ENCODE measurements around the gene ARHGAP15. TPM values are rescaled to one million over a fixed set of nuclear protein-coding genes. Genes with fewer than 3 reads are reported as not detected.

ARHGAP15 gene
- total RNA-seq, 1 donor from 2014 or later: not detected

DNA sequence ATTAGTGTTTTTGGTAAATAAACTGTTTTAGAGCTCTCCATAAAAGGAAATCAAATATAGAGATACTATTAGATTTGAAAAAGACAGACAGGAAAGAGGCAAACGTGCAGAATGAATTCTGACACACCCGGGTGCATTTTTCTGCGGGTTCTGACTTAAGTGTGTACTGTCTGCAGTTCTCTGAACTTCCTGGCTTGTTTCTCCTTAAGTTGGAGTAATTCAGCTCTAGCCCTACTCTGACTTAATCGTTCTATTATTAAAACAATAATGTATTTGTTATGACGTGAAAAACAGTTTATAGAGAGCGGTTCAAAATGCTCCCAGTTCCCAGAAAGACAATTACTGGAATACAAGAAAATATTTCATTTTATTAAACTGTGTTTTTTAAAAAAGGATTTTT is 305.9 kb downstream of the ARHGAP15 start:
- no peak overlapping the region for H3K4me3 ChIP-seq (ENCODE audit: low read depth, low read length)
- no peak for DNase-seq (ENCODE audit: low read depth)
- no peak for TF ChIP-seq CTCF (conservative IDR thresholded peaks at IDR 0.05; ENCODE audit: low read depth, low read length)

- no peak overlapping the region for H3K4me3 ChIP-seq (ENCODE audit: low read depth, low read length)
- peak; percentile 3 for TF ChIP-seq CTCF (conservative IDR thresholded peaks at IDR 0.05; ENCODE audit: low read depth, low read length)
- no peak for DNase-seq (ENCODE audit: low read depth)
Measured at GRCh38 chr2:143436951-143437350, 307.7 kb downstream of the ARHGAP15 start.

DNA sequence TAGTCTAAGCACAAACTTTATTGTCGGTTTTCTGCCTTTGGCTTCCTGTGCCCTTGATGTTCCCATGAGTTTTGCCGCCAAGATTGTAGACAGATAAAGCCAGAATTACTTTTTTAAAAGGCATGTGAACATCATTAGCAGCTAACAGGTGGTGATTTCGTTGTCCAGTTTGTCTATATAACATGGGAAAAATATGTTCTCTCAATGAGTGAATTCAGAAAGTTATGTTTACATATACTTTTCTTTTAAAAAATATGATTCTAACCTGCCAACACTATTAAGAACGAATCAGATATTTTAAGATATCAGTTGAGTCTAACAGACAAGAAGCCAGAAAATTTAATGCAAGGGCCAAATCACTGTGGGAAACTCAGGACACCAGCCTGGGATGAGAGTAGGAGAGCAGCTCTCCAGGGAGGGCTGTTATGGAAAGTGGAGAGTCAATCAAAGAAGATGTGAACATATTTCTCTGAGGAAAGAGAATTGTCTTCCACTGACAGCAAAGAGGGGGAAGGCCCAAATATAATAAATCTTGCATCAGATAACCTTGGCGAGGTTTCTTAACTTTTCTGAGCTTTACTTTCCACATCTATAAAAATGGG is 311.3 kb downstream of the ARHGAP15 start:
- no peak for DNase-seq (ENCODE audit: low read depth)
- TF ChIP-seq CTCF (conservative IDR thresholded peaks at IDR 0.05; ENCODE audit: low read depth, low read length): no peak
- H3K4me3 ChIP-seq (ENCODE audit: low read depth, low read length): no peak overlapping the region

DNA sequence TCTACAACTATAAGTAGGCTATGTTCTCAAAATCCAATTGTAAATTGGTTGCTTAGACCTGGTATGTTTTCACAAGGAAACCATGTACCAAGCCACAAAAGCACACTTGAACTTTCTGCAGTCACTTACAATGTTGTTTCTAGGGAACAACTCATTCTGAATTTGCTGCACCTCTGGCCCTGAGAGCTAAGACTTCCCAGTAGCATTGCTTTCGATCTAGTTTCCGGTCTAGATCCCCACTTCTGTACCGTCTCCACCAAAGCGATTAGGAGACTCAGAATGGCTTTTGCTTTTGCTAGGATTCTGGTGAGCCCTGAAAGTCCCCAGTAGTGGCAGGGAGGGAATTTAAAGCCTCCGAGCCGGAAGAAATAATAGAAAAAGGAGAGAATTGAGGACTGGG is 313.0 kb downstream of the ARHGAP15 start:
- no peak for DNase-seq (ENCODE audit: low read depth)
- H3K4me3 ChIP-seq (ENCODE audit: low read depth, low read length): no peak overlapping the region
- TF ChIP-seq CTCF (conservative IDR thresholded peaks at IDR 0.05; ENCODE audit: low read depth, low read length): no peak

- TF ChIP-seq CTCF (conservative IDR thresholded peaks at IDR 0.05; ENCODE audit: low read depth, low read length): no peak
- peak; percentile 48 for DNase-seq (ENCODE audit: low read depth)
- H3K4me3 ChIP-seq (ENCODE audit: low read depth, low read length): no peak overlapping the region
Measured at GRCh38 chr2:143451642-143452281, 322.5 kb downstream of the ARHGAP15 start.

DNA sequence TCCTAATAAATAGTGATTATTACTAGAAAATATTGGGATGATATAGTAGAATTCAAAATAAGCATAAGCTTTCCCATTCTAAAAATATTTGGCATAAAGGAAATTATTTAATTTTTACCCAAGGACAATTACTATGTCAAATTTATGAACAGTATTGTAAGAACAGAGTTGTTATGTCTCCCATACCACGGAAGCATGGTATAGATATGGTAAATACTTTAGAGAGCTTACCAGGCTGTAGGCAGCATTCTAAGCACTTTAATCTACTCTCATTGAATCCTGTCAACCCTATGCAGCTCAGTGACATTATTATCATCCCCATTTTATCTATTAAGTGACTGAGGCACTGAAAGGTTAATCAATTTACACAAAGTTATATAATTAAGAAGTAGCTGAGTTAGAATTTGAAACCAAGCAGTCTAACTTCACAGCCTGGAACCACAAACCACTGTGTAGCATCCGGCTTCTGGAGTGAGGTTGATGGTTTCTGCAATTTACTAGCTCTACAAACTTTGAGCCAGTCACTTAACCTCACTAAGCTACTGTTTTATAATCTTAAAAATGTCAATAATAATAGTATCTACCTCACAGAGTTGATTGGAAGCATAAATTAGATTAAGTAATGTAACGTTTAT is 323.7 kb downstream of the ARHGAP15 start:
- no peak for DNase-seq (ENCODE audit: low read depth)
- no peak for TF ChIP-seq CTCF (conservative IDR thresholded peaks at IDR 0.05; ENCODE audit: low read depth, low read length)

More for the DNA sequence above, 323.7 kb downstream of the ARHGAP15 start:
- no peak overlapping the region for H3K4me3 ChIP-seq (ENCODE audit: low read depth, low read length)
